Measurements from ENCODE around the gene IGSF3. TPM values are rescaled to one million over a fixed set of nuclear protein-coding genes. Genes with fewer than 3 reads are reported as not detected.

IGSF3 gene
- total RNA-seq (2022) (3.5 and 4.6 TPM in 2 replicates), Bru-seq, nascent RNA (percentile 34 among the genes with signal in this experiment), BruChase-seq, experiment 1, labeled RNA remaining after a 6-hour chase (percentile 43 among the genes with signal in this experiment), BruChase-seq, experiment 2, labeled RNA remaining after a 2-hour chase (percentile 36 among the genes with signal in this experiment)
- long read RNA-seq, partial matches to known transcripts = 0 of 3 reads
- long read RNA-seq, other reads (novel, unspliced or antisense) = 3 of 3 reads

DNA sequence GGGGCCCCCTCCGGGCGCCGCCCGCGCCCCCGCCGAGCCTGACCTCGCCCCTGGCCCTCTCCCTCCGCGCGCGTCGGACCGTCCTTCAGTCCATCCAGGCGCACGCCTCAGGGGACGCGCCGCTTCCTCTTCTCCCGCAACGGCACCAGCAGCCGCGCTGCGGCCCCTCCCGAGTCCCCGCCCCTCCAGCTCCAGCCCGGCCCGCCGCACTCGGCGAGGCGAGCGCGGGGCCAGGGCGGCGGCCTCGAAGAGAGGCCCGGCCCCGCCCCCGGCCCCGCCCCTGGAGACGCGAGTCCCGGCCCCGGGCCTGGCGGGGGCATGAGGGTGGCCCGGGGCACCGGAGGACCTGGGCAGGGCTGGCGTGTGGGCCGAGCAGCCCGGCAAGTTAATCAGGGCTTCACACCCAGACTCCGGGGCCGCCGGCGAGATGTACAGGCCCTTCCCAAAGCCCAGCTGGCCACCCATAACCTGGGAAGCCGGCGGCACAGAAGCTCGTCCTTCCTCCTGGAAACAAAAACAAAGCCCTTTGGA is at the start of gene IGSF3:
Gene IGSF3 (minus strand): TSS at position 159 of the 531 bp plus-strand sequence. CDS start 1,407 bp downstream, outside the sequence.
- POLR2A ChIA-PET = interaction anchor here (0.7 to 1.8 kb wide), 5 partner anchors 9 to 392 kb away, joined by 3 to 7 read pairs (median 5); partner anchors contain the start of gene TTF2

DNA sequence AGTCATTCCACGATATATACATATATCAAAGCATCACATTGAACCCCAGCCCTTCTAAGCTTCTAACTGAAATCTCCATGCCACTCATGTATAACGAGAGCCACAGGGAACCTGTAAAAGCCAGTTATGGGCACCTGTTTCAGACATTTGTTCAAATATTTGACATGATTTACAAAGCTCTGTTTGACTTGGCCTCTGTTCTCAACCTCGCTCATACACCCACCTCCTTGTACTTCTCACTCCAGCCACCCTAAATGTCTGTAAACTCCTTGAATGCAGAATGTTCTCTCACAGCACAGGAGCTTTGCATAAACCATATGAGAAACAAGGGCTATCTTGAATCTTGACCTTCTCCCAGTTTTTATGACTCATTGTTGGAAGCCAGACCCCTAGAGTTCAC is 49.8 kb upstream of the IGSF3 start:
- BruUV-seq (replicated peaks) = no TSS peak
- TF ChIP-seq, protein P1, sequence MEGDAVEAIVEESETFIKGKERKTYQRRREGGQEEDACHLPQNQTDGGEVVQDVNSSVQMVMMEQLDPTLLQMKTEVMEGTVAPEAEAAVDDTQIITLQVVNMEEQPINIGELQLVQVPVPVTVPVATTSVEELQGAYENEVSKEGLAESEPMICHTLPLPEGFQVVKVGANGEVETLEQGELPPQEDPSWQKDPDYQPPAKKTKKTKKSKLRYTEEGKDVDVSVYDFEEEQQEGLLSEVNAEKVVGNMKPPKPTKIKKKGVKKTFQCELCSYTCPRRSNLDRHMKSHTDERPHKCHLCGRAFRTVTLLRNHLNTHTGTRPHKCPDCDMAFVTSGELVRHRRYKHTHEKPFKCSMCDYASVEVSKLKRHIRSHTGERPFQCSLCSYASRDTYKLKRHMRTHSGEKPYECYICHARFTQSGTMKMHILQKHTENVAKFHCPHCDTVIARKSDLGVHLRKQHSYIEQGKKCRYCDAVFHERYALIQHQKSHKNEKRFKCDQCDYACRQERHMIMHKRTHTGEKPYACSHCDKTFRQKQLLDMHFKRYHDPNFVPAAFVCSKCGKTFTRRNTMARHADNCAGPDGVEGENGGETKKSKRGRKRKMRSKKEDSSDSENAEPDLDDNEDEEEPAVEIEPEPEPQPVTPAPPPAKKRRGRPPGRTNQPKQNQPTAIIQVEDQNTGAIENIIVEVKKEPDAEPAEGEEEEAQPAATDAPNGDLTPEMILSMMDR (IDR thresholded peaks at IDR 0.05; ENCODE audit: unreplicated experiment) = no peak
- POLR2A ChIA-PET = interaction anchor here (1.0 kb wide), 1 partner anchor 22 kb away, joined by 4 read pairs; no protein-coding TSS in a partner anchor

More for the DNA sequence above, at the start of gene IGSF3:
- intact Hi-C loops (cut with micrococcal nuclease) = no loop called here
- H3K27me3 Mint-ChIP-seq (ENCODE audit: insufficient read depth, unreplicated experiment) = no peaks in the 10 kb centered on the region
- DNase-seq (ENCODE audit: unreplicated experiment) = peak; percentile 76
- no peaks in the 10 kb centered on the region for H3K9me3 Mint-ChIP-seq (ENCODE audit: unreplicated experiment)
- H3K4me1 Mint-ChIP-seq (ENCODE audit: insufficient read depth, unreplicated experiment) = no peaks in the 10 kb centered on the region
- no TSS peak for BruUV-seq (replicated peaks)
- TF ChIP-seq, protein P1 (IDR thresholded peaks at IDR 0.05; ENCODE audit: unreplicated experiment) = no peak
- peak within 1 kb of the TSS; percentile 68 for H3K4me3 Mint-ChIP-seq (ENCODE audit: unreplicated experiment)
- no peak within 1 kb of the TSS for H3K27ac Mint-ChIP-seq (ENCODE audit: low read depth, unreplicated experiment)
- no peaks in the 10 kb centered on the region for H3K36me3 Mint-ChIP-seq (ENCODE audit: insufficient read depth, unreplicated experiment)
- CTCF ChIA-PET = interaction anchor here (1.4 to 1.5 kb wide), 2 partner anchors 56 to 72 kb away, joined by 3 to 5 read pairs; no protein-coding TSS in a partner anchor

DNA sequence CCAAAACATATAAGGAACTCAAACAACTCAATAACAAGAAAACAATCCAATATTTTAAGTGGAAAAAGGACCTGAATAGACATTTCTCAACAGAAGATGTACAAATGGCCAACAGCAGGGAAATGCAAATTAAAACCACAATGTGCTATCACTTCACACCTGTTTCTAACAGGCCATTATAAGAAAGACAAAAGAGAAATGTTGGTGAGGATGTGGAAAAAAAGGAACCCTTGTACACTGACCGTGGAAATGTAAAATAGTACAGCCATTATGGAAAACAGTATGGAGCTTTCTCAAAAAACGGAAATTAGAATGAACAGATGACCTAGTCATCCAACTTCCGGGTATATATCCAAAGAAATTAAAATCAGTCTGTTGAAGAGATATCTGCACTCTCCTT is 48.9 kb upstream of the IGSF3 start:
- intact Hi-C loops (cut with micrococcal nuclease) = no loop called here
- H3K27me3 Mint-ChIP-seq (ENCODE audit: insufficient read depth, unreplicated experiment) = no peaks in the 10 kb centered on the region
- H3K4me3 Mint-ChIP-seq (ENCODE audit: unreplicated experiment) = no peak overlapping the region
- CTCF ChIA-PET = interaction anchor here (0.9 kb wide), 1 partner anchor 9 kb away, joined by 3 read pairs; no protein-coding TSS in a partner anchor
- no peaks in the 10 kb centered on the region for H3K36me3 Mint-ChIP-seq (ENCODE audit: insufficient read depth, unreplicated experiment)
- no peak for DNase-seq (ENCODE audit: unreplicated experiment)
- no TSS peak for BruUV-seq (replicated peaks)
- POLR2A ChIA-PET = no interaction called here
- H3K4me1 Mint-ChIP-seq (ENCODE audit: insufficient read depth, unreplicated experiment) = peaks cover 6% of the 10 kb centered on the region
- TF ChIP-seq, protein P1 (IDR thresholded peaks at IDR 0.05; ENCODE audit: unreplicated experiment) = no peak
- H3K9me3 Mint-ChIP-seq (ENCODE audit: unreplicated experiment) = no peaks in the 10 kb centered on the region
- H3K27ac Mint-ChIP-seq (ENCODE audit: low read depth, unreplicated experiment) = no peak overlapping the region

More for the DNA sequence above, 49.8 kb upstream of the IGSF3 start:
- Mint-ChIP-seq H3K9me3 (ENCODE audit: unreplicated experiment) (no peaks in the 10 kb centered on the region), H3K4me1 (ENCODE audit: insufficient read depth, unreplicated experiment) (peaks cover 10% of the 10 kb centered on the region), H3K36me3 (ENCODE audit: insufficient read depth, unreplicated experiment) (no peaks in the 10 kb centered on the region), H3K27ac (ENCODE audit: low read depth, unreplicated experiment) (no peak overlapping the region), H3K4me3 (ENCODE audit: unreplicated experiment) (no peak overlapping the region), H3K27me3 (ENCODE audit: insufficient read depth, unreplicated experiment) (no peaks in the 10 kb centered on the region)
- DNase-seq (ENCODE audit: unreplicated experiment) = no peak
- intact Hi-C loops (cut with micrococcal nuclease) = no loop called here
- CTCF ChIA-PET = interaction anchor here (1.1 kb wide), 1 partner anchor 15 kb away, joined by 3 read pairs; no protein-coding TSS in a partner anchor

DNA sequence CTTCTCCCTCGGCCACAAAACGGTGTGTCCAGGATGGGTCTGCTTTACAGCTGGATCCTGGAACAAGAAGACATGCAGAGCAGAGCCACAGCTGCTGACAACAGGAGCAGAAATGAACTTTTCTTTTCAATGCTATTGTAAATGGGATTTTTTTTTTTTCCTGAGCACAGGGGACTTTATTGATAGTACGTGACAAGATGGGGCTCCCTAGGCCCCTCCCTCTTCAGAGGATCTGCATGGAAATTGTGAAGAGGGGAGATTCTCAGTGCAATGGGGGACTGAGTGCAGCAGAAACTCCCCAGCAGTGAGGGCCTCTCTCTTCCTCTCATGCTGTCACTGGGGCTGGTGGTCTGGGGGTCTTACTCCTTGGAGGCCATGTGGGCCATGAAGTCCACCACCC is 45.9 kb upstream of the IGSF3 start:
- Mint-ChIP-seq H3K4me1 (ENCODE audit: insufficient read depth, unreplicated experiment) (peaks cover 18% of the 10 kb centered on the region), H3K9me3 (ENCODE audit: unreplicated experiment) (no peaks in the 10 kb centered on the region), H3K27me3 (ENCODE audit: insufficient read depth, unreplicated experiment) (no peaks in the 10 kb centered on the region), H3K4me3 (ENCODE audit: unreplicated experiment) (no peak overlapping the region), H3K36me3 (ENCODE audit: insufficient read depth, unreplicated experiment) (no peaks in the 10 kb centered on the region), H3K27ac (ENCODE audit: low read depth, unreplicated experiment) (no peak overlapping the region)
- ChIA-PET CTCF (interaction anchor here (0.7 kb wide), 2 partner anchors 12 to 74 kb away, joined by 3 to 6 read pairs; no protein-coding TSS in a partner anchor), POLR2A (interaction anchor here (0.6 to 0.7 kb wide), 2 partner anchors 17 to 227 kb away, joined by 3 read pairs; no protein-coding TSS in a partner anchor)
- BruUV-seq (replicated peaks) = no TSS peak
- TF ChIP-seq, protein P1 (IDR thresholded peaks at IDR 0.05; ENCODE audit: unreplicated experiment) = no peak
- DNase-seq (ENCODE audit: unreplicated experiment) = no peak
- intact Hi-C loops (cut with micrococcal nuclease) = no loop called here

Measured in MCF 10A (cell line).